ENCODE measurements around the gene DDC.
"Not testable (repeated sequence)": the region's sequence is repeated elsewhere in the genome, so short reads cannot be mapped to it uniquely, and the experiment has no call there.

DDC gene

DNA sequence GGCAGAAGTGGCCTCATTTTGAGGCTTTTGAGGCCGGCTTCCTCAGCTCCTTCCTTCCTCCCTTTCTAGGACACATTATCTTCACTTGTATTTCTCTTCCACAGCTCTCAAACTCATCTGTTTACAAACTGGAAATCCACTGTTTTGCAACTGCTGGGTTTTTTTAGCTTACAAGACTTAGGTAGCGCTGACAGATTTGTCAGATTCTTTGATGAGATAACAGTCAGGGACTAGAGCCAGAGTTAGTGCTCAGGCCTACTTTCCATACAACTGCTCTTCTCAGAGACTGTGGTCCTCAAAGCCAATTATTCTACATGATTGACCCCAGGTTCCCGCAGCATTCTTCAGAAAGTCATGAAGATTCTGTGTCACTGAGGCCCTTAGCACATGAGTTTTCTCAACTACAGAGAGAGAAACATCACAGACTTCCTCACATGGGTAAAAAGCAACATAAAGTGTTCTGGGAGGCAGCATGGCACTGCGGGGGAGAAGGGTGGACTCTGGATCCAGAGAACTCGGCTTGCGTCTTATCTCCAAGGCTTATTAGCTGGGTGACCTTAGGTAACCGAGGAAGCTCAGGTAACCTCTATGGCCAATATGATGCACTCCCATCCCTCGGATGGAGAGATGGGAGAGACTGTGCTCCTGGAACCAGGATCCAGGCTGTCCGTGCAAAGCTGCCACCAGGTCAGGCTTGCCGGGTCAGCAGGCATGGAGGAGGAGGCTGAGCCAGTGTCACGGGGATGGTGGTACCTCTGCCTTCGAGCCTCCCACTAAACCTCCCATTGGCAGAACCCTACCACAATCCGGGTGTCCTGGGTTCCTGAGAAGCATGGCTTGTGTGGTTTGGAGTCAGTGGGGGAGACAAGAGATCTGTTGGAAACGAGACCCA lies 10.5 kb downstream of the DDC start:
- no peak for DNase-seq (ENCODE audit: low spot score)

DNA sequence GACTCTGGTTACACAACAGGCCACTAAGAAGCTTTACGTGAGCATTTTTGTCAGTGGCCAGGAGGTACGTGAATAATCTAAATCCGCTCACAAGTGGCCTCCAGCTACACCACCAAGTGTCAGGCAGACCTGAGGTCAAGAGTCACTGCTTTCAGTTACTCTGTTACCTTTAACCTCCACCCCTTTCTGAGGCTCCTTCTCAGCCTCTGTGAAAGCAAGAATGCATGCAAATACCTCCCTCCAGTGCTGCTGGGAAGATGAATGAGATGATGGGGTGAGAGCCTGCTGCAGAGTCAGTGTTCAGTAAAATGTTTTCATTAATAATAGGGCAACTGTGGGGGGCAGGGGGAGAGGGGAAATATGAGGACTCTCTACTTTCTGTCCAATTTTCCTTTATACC lies 11.2 kb downstream of the DDC start:
- no peak for DNase-seq (ENCODE audit: low spot score)

DNA sequence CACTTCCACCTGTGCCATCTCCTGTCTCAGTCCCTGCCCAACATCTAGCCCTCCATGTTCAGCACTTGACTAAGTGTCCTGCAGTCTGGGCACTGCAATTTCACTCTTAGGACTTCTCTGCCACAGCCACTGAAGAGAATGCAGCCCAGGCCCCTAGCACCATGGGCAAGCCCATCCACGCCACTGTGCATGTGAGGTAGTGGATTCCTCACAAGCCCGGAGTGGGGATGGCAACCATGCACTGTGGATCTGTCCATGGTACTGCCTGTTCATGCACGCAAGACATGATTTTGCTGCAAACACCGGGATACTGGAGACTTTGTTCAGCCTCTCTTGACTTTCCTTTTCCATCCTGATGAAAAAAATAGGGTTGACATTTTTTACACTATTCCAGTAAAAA lies 12.3 kb downstream of the DDC start:
- DNase-seq (ENCODE audit: low spot score), result peak; percentile 71

DNA sequence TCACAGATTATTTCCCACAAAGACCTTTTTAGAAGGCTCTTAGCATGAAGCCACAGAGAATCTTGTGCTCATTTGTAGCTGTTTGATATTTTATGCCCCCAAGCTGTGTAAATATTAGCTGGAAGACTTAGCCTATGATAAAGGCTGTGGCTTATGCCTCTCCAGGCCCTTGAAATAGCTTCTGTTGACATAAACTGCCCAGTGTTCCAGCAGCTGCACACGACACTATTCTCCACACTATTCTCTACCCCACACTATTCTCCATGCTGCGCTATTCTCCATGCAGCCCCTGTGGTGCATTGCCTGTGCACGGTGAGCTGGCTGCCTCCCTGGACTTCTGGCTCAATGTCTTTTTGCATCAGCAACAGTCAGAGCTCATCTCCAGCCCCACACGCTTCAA lies 13.1 kb downstream of the DDC start:
- DNase-seq (ENCODE audit: low spot score), result no peak

DNA sequence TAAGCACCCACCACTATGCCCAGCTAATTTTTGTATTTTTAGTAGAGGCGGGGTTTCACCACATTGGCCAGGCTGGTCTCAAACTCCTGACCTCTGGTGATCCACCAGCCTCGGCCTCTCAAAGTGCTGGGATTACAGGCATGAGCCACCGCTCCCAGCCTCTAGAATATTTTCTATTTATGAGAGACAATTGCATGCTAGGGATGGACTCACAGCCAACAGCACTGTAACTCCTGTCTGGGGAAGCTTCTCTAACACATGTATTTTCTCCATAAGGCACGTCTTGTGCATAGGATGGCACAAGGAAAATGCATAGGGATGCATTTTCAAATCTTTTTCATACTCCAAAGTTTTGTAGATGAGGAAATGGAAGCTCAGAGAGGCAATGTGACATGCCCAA lies 19.6 kb downstream of the DDC start:
- DNase-seq (ENCODE audit: low spot score), result not testable (repeated sequence)

DNA sequence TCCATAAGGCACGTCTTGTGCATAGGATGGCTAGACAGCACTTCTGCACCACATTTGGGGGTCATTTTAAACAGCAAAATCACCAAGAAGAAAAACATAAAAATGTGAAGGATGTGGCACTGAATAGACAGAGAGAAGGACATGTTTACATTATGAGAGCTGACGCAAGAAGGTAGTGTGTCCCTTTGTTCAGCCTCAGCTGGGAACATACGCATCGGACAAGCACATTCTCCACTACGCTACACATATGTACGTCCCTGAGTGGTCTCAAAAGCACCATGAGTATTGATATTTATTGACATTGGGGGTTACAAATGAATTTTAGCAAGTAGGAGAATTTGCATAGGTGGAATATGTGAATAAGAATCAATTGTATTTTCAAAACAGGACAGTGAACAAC lies 20.2 kb downstream of the DDC start:
- no peak for DNase-seq (ENCODE audit: low spot score)

DNA sequence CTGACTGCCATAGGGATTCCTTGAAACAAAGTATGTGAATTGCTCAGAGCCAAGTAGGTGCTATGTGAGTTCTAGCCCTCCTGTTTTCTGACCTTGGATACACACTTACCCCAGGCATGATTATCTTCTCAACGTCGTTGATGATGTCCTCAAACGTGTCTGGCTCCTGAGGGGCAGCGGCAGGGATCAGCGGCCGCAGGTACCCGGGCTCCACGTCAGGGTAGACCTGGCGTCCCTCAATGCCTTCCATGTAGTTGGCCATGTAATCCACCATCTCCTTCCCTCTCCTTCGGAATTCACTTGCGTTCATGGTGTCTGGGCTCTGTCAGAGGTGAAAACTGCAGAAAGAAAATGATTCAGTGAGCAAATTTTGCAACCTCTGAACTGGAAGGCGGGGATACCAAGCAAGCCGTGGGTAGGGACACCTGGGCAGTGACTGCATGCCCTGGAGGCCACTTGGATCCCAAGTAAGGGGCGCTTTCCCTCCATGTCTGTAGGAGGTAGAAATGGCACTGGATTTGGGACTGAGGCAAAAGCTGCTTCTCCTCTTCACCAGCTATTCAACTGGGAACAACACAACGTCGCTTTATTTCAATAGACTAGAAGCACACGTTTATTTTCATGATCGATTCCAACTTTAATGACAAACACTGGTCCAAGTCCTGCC lies 21.3 kb downstream of the DDC start:
- no peak for DNase-seq (ENCODE audit: low spot score)

DNA sequence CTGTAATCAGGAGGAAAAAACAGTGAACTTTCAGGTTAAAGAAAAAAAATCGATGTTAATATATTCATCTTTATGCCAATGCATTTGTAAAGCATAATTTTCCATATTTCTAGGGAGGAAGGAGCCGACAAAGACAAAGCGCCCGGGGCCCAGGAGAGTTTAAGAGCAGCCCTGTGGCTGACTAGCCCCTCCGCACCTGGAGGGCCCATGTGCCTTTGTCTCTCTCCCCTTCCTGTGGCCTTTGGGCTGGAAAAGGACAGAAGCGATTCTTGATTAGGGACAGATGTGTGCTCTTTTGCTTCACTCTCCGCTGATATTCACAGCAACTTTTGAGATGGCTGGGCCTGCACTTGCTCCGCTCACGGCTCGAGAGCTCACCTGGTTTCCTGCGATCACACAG lies 23.1 kb downstream of the DDC start:
- DNase-seq (ENCODE audit: low spot score), result no peak

DNA sequence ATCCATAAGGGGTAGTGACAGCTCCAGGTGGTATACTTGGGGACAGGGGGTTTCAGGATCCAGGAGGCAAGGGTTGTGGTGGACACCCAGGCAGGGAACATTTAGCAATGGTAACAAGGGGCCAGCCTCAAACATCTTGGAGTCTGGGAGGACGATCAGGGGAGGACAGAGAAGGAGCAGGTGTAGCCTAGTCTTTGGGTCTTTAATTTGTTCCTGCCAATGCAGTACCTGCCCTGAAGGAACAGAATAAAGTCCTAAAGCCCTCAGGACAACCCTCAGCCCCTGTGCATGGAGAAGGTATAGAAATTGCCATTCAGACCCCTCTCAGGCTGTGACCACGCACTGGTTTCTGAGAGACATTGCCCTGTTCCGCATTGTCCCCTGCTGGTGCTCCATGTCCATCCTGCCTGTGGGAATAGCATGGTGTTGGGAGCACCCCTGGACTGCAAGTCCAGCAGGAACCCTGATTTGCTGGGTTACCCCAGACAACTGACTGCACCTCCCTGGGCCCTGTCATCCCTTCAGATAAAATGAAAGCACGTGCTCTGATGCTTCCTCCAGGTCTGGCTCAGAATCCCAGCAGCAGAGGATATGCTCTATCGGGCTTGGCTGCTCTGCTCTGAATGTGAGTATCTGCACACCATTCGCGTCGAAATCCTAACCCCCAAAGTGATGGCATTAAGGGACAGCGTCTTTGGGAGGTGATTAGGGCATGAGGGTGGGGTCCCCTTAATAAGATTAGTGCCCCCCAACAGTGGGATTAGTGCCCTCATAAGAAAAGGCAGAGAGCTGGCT lies 24.2 kb downstream of the DDC start:
- DNase-seq (ENCODE audit: low spot score), result no peak

DNA sequence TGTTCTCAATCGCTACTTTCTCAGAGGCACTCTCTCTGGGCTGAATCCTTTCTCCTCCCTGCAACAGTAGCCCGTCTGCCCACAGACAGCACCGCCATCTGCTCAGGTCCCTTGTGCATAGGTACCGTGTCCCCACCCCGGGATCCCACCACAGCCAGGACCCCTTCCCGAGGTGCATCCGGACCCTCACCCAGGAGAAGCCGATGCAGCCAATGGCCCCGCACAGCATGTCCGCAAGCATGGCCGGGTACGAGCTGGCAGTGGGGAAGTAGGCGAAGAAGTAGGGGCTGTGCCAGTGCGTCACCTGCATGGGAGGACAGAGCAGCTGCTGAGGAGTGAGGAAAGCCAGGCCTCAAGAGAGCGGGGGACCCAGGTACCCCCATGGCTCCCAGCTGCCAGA lies 25.5 kb downstream of the DDC start:
- no peak for DNase-seq (ENCODE audit: low spot score)

DNA sequence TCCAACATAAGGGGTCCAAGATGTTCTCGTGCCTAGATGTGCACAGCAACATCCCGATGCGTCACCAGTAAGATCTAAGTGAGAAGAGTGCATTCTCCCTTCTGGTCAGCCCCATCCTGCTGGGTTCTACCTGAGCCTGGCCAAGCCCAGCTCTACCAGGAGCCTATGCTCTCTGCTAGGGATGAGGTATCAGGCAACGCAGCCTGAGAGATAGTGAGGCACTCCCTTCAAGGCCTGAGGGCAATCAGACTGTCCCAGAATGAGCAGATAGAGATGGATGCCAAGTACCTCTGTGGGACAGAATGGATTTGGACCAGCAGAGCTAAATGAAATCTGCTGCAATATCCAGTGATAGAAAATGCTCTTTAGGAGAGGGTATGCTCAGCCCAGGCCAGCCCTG lies 26.7 kb downstream of the DDC start:
- DNase-seq (ENCODE audit: low spot score), result no peak

DNA sequence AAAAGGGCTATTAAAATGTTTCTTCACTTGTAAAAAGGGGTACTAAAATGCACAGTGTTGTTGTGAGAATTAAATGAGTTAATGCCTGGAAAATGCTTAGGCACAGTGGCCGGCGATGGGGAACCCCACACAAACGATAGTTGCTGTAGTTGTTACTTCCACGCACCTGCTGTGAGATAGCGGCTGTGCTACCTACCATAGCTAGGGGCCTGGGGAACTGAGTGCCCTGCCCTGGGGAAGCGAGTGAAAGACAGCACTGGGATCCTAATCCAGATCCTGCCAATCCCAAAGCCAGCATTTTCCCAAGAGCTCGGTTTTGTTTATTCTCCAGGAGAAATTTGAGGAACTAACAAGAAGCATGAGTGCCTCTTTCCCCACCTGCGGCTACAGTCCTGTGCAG lies 27.8 kb downstream of the DDC start:
- DNase-seq (ENCODE audit: low spot score), result no peak

DNA sequence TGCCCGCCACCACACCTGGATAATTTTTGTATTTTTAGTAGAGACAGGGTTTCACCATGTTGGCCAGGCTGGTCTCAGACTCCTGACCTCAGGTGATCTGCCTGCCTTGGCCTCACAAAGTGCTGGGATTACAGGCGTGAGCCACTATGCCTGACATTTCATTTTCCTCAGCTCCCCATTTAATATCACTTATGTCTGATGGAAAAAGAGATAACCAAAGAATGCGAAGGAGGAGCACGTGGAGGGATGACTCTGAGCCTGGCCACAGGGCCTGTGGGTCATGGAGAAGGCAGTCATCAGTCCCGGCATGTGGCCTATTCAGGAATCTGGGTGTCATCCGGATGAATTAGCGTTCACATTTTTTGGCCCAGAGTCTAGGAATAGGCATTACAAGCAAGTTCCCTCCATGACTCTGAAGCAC lies 29.9 kb downstream of the DDC start:
- not testable (repeated sequence) for DNase-seq (ENCODE audit: low spot score)

DNA sequence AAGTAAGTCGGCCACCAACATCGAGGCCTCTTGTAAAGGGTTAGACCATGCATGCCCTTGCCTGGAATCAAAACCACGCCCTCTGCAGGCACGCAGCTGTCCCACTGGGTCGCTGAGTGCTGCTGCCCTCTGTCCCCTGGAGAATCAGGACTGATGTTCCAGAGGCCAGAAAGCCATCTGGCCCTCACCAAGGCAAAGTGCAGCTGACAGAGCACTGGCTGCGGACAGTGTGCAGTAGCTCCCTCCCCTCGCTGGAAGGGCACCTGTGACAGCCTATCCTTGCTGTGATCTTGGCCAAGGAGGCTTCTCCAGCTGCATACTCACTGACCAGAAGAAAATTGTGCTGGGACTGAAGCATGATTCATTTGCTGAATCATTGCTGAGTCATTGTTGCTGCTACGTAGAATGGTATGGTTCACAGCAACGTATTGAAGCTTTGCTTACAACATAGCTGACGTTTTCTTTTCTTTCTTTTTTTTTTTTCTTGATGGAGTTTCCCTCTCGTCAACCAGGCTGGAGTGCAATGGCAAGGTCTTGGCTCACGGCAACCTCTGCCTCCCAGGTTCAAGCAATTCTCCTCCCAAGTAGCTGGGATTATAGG lies 30.4 kb downstream of the DDC start:
- DNase-seq (ENCODE audit: low spot score), result no peak

DNA sequence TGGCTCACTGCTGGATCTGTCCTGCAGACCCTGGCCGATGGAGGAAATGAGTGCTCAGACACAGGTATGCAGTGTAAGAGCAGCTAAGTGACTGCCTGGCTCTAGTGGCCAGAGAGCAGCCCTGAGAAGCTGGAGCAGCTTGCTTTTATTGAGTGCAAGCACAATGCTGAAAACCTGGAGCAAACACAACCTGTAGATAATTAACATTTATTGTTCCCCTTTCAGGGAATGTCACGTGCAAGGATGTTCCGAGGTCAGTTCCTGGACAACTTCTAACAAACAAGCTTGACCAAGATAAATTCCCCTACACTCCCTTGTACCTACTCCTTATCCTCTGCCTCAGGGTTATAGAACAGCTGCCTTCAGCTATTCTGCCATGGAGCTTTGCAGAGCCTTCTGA lies 31.3 kb downstream of the DDC start:
- DNase-seq (ENCODE audit: low spot score), result no peak

DNA sequence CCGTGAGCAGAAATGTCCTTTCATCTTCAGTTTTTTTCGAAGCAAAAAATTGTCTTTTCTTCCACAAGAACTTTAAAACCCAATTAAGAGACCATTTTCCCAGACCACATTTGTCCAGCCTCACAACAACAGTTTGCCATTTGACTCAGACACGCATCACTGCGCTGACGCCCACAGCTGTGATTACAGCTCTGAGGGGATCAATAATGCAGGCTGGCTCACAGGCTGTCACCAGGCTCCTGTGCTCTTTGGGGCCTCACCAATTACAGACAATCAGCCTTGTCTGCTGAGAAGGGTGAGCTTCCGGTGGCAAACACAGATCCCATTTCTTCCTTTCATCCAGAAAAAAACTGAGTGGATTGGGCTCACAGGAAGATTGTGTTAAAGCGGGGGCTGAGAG lies 33.3 kb downstream of the DDC start:
- no peak for DNase-seq (ENCODE audit: low spot score)

DNA sequence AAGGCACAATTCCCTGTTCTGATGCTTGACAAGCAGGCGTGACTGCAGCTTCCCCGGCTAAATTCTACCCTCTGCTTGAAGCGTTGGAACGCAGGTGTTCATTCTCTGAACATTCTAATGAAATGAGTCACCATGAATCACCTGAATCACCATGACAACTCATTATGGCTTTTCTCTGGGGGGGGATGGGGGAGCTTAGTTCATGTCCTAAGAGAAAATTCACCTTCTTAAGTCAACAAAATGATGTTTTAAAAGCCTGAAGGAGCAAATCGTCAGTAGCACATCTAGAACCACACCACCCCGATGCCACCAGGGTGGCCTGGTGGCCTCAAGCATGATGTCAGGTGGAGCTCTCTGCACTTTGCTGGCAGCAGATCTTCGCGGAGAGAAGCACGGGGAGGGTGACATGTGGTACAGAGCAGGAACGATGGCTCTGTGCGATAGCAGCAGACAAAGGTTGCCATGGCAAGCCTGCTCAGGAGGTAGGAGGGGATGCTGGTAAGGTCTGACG lies 33.7 kb downstream of the DDC start:
- no peak for DNase-seq (ENCODE audit: low spot score)

DNA sequence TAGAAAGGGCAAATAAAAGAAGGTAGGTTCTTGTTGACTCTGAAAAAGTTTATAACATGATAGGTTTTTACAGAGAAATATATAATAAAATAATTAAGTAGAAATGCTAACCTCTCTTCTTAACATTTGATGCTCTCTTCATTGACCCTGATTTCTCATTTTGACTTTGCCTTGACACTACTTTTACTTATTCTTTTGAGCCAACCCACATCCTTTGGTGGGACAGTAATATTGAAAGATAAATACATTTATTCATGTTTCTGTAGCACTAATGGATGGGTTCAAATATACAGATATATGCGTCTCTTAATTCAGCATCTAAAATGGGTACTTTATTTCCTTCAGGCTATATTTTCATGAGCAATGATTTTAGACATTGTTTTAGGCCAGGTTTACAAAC lies 34.4 kb downstream of the DDC start:
- no peak for DNase-seq (ENCODE audit: low spot score)

DNA sequence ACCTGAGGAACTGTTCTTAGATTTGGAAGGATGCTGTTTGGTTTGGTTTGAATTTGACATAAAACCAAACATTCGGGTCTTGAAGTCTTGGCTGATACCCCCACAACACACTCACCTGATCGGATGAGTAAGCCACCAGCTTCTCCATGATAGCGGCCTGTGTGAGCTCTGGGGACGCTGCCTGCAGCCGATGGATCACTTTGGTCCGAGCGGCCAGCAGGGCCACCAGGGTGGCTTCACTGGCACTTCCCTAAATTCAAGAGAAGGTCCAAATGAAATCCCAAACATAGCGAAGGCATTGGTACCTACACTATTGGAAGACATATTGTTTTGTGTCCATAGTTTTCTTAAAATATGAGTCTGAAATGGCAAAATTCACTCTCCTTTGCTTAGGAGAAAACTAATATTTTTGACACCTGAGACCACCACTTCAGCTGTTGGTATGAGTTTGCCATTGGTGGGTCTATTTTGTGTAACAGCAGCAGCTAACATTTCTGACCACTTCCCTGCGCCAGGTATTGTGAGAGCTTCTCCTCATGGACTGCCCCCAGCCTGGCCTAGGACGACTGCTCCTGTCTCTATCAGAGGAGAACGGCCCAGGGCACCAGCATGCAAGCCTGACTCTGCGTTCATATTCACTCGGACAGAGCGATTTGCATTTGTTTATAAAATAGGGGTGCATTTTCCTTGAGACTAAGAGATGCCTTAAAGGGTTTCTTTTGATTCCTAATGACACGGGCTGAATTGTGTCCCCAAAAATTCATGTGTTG lies 35.9 kb downstream of the DDC start:
- DNase-seq (ENCODE audit: low spot score), result no peak

DNA sequence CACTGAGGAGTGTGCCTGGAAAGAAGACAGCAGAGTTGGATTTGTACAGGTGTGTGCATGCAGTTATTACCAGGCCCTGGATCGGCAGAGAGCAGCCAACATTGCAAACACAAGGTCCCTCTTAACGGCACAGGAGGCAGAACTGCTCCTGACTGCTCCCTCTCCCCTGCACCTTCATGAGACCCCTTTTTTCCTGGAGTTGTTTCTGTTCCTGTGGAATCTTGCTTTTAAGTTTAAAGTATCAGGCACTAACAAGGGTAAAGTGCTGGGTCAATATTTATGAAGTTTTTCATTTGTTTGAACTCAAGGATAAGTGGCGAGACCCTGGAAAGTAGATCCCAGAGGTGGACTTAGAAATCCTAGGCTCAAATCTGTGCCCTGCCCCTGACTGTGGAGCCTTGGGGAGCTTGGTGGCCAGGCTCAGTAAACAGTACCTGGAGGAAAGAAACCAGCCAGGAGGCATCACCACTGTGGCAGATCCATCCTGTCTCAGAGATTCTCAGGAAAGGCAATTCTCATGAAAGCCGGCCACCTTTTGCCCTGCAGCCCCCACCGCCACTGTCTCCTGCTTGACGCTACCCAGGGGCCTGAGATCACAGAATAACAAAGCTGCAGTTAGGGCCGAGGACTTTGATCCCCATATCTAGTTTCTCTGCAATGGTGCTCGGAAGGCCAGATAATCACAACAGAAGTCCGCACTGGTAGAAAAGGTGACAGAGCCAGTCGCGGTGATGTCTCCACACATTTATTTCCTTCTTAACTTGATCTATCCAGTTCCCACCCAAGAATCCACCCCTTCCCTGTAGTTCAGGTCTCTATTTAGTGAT lies 36.7 kb downstream of the DDC start:
- DNase-seq (ENCODE audit: low spot score), result no peak

DNA sequence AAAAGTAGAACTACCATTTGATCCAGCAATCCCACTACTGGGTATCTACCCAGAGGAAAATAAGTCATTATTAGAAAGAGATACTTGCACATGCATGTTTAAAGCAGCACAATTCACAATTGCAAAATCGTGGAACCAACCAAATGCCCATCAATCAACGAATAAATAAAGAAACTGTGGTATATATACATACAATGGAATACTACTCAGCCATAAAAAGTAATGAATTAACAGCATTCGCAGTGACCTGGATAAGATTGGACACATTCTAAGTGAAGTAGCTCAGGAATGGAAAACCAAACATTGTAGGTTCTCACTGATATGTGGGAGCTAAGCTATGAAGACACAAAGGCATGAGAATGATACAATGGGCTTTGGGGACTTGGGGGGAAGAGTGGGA lies 45.9 kb downstream of the DDC start:
- DNase-seq (ENCODE audit: low spot score), result not testable (repeated sequence)

All from ecto neural progenitor cell (in vitro differentiated cells).